Measurements from ENCODE around the gene ANKH. TPM values are rescaled to one million over a fixed set of nuclear protein-coding genes. Genes with fewer than 3 reads are reported as not detected.

The ANKH gene
- total RNA-seq, 3 donors from 2014 or later = 83.1 to 102 (median 101) TPM

DNA sequence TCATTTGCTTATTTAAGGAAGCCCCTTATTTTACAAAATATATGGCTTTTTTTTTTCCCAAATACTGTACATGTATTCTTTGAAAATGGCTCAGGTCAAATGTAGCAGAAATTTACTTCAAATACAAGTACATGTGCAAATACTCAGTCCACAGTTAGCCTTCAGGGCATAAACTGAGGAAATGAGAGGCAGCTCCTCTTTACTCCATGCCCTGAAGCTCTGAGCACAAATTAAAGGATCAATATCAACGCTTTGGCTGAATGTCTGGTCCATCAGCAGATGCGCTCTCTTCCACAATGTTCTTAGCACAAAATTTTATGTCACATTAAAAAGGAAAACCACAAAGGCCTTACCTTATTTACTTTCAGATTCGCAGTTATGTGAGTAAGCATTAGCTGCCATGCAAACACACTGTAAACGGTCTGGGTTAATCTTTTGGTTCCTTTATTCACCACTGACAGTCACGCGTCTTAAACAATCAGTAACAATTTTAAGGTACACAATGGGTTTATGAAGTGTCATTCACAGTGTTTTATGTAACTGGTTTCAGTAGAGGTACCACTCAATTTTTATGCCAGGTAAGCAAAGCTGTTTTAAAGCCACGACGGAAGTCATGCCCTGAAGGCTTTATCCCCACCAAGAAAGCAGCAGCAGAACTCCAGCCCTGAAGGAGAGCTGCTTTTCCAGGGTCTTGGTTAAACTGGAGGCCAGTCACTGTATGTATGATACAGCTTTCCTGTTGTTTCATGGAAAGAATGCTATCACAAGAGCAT lies 103.7 kb downstream of the ANKH start:
- peak overlapping the region; percentile 4 for H3K4me3 Mint-ChIP-seq
- H3K36me3 Mint-ChIP-seq (ENCODE audit: insufficient read depth) = peaks cover 33% of the 10 kb centered on the region
- peak in 1 of 2 donors; percentile 25 for ATAC-seq
- DNase-seq = no peak
- peaks cover 25% of the 10 kb centered on the region for H3K4me1 Mint-ChIP-seq (ENCODE audit: low read depth)
- no peaks in the 10 kb centered on the region for H3K27me3 Mint-ChIP-seq (ENCODE audit: low read depth)
- H3K9me3 Mint-ChIP-seq = no peaks in the 10 kb centered on the region

DNA sequence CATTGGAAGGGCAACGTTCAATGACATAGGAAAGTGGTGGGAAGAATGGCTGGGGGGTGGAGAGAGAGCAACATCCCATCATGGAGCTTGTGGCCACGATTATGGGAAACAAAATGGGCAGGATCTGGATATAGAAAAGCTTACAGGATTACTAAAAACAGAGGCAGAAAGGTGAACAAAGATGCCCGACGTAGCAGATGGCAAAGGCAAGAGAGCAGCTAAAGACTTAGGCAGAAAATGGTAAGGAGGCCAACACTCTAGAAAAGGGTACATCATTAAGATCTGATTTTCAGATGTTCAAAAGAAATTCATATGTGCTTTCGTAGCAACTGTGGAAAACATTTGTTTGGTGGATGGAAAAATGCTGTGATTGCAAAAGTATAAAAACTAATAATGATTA lies 104.5 kb downstream of the ANKH start:
- Mint-ChIP-seq H3K27me3 (ENCODE audit: low read depth) (no peaks in the 10 kb centered on the region), H3K4me3 (no peak overlapping the region), H3K36me3 (ENCODE audit: insufficient read depth) (peaks cover 33% of the 10 kb centered on the region), H3K4me1 (ENCODE audit: low read depth) (peaks cover 23% of the 10 kb centered on the region), H3K9me3 (no peaks in the 10 kb centered on the region)
- DNase-seq (no peak), ATAC-seq (no peak)

DNA sequence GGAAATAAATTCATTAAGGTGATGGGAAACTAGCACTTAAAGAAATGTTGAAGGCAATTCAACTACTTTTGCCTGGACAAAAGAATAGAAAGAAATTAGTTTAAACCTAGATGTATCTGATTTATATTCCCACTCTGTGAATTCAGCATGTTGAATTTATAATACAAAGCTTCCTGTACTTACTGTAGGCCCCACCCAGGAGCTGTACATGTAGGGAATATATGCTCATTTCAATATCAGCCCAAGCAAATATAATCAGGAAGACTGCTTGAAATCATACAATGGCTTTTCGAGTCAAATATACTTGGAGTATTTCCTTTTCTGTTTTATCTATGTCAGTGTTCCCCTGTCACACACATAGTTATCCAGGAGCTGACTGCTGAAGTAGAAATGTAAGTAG lies 105.0 kb downstream of the ANKH start:
- H3K4me3 Mint-ChIP-seq = no peak overlapping the region
- peaks cover 23% of the 10 kb centered on the region for H3K4me1 Mint-ChIP-seq (ENCODE audit: low read depth)
- H3K36me3 Mint-ChIP-seq (ENCODE audit: insufficient read depth) = peaks cover 33% of the 10 kb centered on the region
- no peaks in the 10 kb centered on the region for H3K27me3 Mint-ChIP-seq (ENCODE audit: low read depth)
- DNase-seq (no peak), ATAC-seq (no peak)
- no peaks in the 10 kb centered on the region for H3K9me3 Mint-ChIP-seq

DNA sequence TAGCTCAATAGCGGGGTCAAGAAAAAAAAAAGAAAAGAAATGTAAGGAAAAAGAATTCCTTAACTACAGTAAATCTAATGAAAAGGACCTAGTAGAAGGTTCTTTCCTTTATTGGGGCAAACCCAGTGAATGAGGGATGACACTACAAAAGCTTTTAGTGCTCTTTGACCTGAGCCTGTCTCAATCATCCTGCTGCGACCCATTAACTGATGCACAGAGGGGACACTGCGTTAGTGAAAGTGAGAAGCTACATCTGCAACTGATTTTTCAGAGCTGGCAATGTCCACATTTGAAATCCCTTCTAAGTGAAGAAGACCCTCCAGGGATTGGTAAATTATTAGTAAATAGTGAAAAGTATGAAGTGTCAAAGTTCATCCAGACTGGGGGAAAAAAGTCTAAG lies 106.0 kb downstream of the ANKH start:
- no peak for ATAC-seq

DNA sequence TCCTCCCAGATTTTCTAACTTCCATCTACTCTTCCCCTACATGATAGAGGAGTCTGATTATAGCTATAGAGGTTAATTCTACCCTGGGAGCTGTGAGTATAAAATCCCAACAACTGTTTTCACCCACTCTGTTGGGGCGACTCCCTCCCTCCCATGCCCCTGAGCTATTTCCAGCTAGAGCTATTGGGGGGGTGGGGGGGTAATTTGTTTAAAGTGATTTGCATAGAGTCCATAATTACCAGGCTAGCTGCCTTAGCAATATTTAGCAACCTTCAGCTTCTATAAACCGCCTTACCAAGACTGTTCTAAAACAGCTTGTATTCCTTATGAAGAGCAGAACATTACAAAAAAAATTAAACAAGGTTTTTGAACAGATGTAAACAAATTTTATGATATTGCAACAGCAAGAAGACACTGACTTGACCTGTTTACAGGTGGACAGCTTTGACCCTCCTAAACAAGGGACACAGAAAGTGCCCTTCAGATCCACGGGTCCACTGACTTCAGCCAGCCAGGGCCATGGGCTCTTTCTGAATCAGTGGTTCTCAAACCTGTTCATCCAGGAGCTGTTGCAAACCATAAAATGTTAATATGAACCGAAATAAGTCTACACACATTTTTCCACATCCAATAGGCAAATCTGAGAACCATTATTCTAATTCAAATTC lies 108.9 kb downstream of the ANKH start:
- H3K36me3 Mint-ChIP-seq (ENCODE audit: insufficient read depth) = peaks cover 29% of the 10 kb centered on the region
- H3K27me3 Mint-ChIP-seq (ENCODE audit: low read depth) = no peaks in the 10 kb centered on the region
- H3K4me3 Mint-ChIP-seq = no peak overlapping the region
- no peaks in the 10 kb centered on the region for H3K9me3 Mint-ChIP-seq
- DNase-seq (no peak), ATAC-seq (no peak)
- peaks cover 7% of the 10 kb centered on the region for H3K4me1 Mint-ChIP-seq (ENCODE audit: low read depth)

More for the DNA sequence above, 106.0 kb downstream of the ANKH start:
- Mint-ChIP-seq H3K4me1 (ENCODE audit: low read depth) (peaks cover 17% of the 10 kb centered on the region), H3K27me3 (ENCODE audit: low read depth) (no peaks in the 10 kb centered on the region), H3K36me3 (ENCODE audit: insufficient read depth) (peaks cover 33% of the 10 kb centered on the region), H3K9me3 (no peaks in the 10 kb centered on the region), H3K4me3 (no peak overlapping the region)
- DNase-seq = no peak

DNA sequence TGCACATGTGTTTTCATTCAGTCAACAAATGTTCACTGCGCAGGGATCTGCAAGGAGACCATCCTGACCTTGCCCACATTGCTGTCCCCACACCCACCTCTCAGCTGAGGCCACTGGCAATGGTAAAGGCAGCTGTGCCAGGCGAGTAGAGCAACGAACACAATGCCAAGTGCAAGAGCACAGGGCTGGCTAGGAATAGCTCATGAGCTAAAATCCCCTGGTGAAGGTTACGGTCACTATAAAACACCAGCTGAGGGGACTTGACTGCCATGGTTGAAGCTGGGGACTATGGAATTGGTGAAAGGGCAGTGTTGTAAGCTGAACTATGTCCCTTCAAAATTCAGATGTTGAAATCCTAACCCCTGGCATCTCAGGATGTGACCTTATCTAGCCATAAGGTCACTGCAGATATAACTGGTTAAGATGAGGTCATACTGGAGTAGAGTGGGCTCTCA lies 111.0 kb downstream of the ANKH start:
- no peaks in the 10 kb centered on the region for H3K27me3 Mint-ChIP-seq (ENCODE audit: low read depth)
- peaks cover 21% of the 10 kb centered on the region for H3K36me3 Mint-ChIP-seq (ENCODE audit: insufficient read depth)
- H3K4me3 Mint-ChIP-seq = no peak overlapping the region
- H3K9me3 Mint-ChIP-seq = no peaks in the 10 kb centered on the region
- no peak for DNase-seq
- H3K4me1 Mint-ChIP-seq (ENCODE audit: low read depth) = no peaks in the 10 kb centered on the region
- no peak for ATAC-seq

DNA sequence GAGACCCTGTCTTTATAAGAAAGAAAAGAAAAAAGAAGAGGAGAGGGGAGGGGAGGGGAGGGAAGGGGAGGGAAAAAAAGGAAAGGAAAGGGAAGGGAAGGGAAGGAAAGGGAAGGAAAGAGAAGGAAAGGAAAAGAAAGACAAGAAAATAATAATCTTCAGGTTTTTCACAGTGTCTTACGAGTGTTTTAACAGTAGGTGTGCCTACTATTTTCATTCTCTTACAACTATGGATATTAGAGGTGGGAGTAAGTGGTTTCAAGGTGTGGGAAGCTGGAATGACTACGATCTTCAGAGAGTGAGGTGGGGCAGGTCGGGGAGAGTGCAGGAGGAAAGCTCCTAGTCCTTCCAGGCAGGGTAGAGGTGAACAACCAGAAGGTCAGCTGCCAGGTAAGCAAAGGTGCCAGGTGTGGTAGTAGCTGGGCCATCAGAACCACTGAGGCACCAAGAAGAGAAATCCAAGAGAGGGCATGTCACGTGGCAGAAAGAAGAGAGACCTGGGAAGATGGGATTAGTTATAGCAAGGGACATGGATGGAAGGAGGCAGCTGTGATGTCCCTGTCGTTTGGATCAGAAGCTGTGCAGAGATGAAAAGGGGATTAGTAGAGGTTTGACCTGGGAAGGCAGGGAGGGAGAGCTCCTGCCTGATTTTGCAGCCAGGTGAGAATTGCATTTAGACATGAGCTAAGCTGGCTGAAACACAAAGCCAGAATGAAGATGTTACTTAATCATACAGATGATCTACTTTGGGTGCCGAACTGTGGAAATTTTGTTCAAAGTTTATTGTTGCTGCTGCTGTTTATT lies 111.6 kb downstream of the ANKH start:
- Mint-ChIP-seq H3K4me1 (ENCODE audit: low read depth) (no peaks in the 10 kb centered on the region), H3K9me3 (no peaks in the 10 kb centered on the region), H3K36me3 (ENCODE audit: insufficient read depth) (peaks cover 16% of the 10 kb centered on the region), H3K27me3 (ENCODE audit: low read depth) (no peaks in the 10 kb centered on the region), H3K4me3 (no peak overlapping the region)
- ATAC-seq = no peak
- no peak for DNase-seq

DNA sequence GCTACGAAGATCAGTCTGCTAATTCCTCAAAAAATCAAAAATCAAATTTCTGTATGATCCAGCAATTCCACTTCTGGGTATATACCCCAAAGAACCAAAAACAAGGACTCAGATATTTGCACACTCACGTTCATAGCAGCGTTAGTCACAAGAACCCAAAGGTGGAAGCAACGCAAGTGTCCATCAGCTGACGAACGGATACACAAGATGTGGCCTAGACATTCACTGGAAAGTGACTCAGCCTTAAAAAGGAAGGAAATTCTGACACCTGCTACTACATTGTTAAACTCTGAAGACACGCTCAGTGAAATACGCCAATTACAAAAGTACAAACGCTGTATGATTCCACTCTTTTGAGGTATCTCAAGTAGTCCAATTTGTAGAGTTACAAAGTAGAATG lies 113.7 kb downstream of the ANKH start:
- Mint-ChIP-seq H3K9me3 (no peaks in the 10 kb centered on the region), H3K36me3 (ENCODE audit: insufficient read depth) (peaks cover 26% of the 10 kb centered on the region), H3K4me1 (ENCODE audit: low read depth) (no peaks in the 10 kb centered on the region)

DNA sequence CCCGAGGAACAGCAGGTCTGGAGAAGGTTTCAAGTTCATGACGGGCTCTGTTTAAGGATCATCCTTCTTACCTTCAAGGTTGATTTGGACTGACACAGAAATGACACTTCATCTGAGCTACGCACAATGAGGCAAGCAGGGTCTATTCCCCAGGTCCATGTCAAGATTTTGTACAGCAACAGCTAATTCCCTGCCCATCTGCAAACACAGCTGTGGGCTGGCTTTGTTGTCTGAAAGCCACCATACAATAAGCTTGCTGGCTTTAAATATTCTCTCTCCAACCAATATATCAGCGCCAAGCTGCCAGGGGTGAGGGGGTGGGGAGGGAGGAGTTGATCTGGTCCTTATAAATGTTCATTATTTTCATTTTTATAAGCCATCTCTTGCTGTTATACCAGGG lies 115.1 kb downstream of the ANKH start:
- Mint-ChIP-seq H3K9me3 (no peaks in the 10 kb centered on the region), H3K4me3 (no peak overlapping the region), H3K36me3 (ENCODE audit: insufficient read depth) (peaks cover 32% of the 10 kb centered on the region), H3K4me1 (ENCODE audit: low read depth) (no peaks in the 10 kb centered on the region), H3K27me3 (ENCODE audit: low read depth) (no peaks in the 10 kb centered on the region)
- no peak for ATAC-seq
- no peak for DNase-seq

More for the DNA sequence above, 113.7 kb downstream of the ANKH start:
- no peak for ATAC-seq
- H3K27me3 Mint-ChIP-seq (ENCODE audit: low read depth) = no peaks in the 10 kb centered on the region
- H3K4me3 Mint-ChIP-seq = no peak overlapping the region
- DNase-seq = no peak

DNA sequence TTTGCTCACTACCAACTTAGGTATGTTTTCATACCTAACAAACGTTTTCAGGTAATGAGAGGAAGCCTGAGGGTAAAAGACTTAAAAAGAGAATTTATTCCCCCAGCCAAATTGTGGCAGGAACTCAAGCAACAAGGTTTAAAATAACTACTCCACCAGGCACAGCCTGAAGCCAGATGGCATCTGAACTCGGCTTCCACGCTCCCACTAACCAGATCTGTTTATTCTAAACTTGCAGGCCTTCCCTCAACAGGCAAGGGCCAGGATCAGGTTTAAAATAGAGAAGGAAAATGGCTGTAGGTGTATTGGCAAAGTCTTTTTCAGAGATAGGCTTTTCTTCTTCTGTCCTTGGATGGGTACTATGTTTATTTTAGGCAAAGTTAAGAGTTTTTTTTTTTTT lies 117.6 kb downstream of the ANKH start:
- no peak for ATAC-seq
- no peaks in the 10 kb centered on the region for H3K9me3 Mint-ChIP-seq
- peaks cover 45% of the 10 kb centered on the region for H3K36me3 Mint-ChIP-seq (ENCODE audit: insufficient read depth)
- no peak for DNase-seq
- no peak overlapping the region for H3K4me3 Mint-ChIP-seq
- no peaks in the 10 kb centered on the region for H3K4me1 Mint-ChIP-seq (ENCODE audit: low read depth)
- no peaks in the 10 kb centered on the region for H3K27me3 Mint-ChIP-seq (ENCODE audit: low read depth)

DNA sequence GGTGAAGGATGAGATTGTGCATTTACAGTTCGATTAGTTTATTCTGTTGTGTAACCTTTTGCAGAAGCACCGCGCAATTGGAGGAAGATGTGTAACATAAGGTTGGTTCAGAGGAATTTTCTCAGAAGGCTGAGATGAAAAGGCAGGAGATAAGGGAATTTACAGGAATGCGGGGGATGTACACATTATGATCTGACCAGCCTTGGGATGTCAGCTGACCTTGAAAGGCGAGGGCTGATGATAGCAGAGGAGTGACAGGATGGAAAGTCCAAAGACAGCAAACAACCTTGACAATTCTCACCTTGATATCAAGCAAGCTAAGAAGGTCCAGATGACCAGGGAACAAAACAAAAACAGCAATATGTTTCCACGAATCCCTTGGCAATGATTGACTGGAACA lies 118.3 kb downstream of the ANKH start:
- Mint-ChIP-seq H3K36me3 (ENCODE audit: insufficient read depth) (peaks cover 44% of the 10 kb centered on the region), H3K4me1 (ENCODE audit: low read depth) (no peaks in the 10 kb centered on the region), H3K9me3 (no peaks in the 10 kb centered on the region), H3K27me3 (ENCODE audit: low read depth) (no peaks in the 10 kb centered on the region), H3K4me3 (no peak overlapping the region)
- DNase-seq (no peak), ATAC-seq (no peak)

DNA sequence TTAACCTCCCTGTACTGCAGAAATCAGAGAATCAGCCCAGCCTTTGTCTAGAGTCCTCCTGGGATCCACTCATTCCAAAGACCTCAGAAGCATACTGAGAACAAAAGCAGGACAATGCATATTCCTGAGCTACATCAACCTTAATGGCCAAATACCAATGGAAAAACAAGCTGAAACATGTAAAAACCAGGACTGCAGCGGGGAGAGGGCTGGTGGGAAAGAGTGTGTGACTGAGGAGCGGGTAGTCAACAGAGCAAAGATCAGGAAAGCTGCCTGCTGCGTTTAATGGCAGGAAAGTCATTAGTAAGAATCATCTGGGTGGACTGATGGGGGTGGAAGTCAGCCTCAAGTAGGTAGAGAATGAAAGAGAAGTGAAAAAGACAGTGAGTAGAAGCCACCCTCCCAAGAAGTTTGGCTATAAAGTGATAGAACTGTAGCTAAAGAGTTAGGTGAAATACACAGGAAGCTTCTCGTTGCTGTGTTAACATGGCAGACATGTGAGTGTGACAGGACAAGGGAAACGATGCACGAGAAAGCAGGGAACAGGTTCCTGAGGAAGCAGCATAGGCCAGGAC lies 119.0 kb downstream of the ANKH start:
- H3K36me3 Mint-ChIP-seq (ENCODE audit: insufficient read depth) = peaks cover 47% of the 10 kb centered on the region
- ATAC-seq = no peak

DNA sequence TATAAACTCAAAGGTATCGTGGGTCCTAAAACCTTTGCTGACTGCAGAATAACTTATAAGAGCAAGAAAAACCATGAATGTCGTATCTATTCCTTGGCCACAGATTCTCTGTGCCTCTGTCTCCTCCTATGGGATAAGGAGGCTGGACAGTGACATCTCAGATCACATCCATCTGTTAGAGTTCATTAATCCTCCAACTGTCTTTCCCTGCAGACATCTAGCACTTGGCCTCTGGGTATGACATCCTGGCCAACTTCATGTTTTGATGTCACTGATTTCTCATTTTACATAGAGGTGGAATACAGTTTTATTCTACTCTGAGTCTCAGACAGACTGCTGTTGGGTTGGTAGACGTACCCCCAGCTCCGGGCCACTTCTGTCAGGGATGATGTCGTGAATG lies 120.9 kb downstream of the ANKH start:
- Mint-ChIP-seq H3K4me3 (no peak overlapping the region), H3K36me3 (ENCODE audit: insufficient read depth) (peaks cover 51% of the 10 kb centered on the region), H3K27me3 (ENCODE audit: low read depth) (no peaks in the 10 kb centered on the region), H3K9me3 (no peaks in the 10 kb centered on the region), H3K4me1 (ENCODE audit: low read depth) (peaks cover 4% of the 10 kb centered on the region)
- ATAC-seq (no peak), DNase-seq (no peak)

More for the DNA sequence above, 119.0 kb downstream of the ANKH start:
- Mint-ChIP-seq H3K9me3 (no peaks in the 10 kb centered on the region), H3K4me3 (no peak overlapping the region), H3K27me3 (ENCODE audit: low read depth) (no peaks in the 10 kb centered on the region), H3K4me1 (ENCODE audit: low read depth) (no peaks in the 10 kb centered on the region)
- DNase-seq = no peak

DNA sequence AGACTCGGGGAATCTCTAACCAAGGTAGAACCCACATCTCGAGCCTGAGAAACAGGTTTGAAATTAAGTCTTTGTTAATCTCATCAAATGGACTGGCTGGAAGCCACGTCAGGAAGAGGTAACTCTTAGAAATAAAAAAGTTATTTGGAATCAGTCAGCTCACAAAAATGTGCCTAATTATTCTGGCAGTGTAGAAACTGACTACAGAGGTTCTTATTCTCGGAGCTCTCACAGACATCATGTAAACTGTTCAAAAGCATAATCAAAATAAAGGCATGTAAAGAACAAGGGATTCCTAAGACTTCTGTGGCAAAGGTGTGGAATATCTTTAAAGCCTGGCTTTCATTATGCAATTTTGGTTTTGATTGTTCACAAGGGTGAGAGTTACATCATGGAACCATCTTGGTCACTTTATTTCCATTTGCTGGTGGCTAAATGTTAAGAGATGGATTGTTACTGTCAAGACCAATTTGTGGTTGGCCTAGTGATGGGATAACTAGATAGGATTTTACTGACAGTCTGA lies 121.9 kb downstream of the ANKH start:
- Mint-ChIP-seq H3K27me3 (ENCODE audit: low read depth) (no peaks in the 10 kb centered on the region), H3K4me3 (no peak overlapping the region), H3K4me1 (ENCODE audit: low read depth) (peaks cover 6% of the 10 kb centered on the region), H3K36me3 (ENCODE audit: insufficient read depth) (peaks cover 52% of the 10 kb centered on the region), H3K9me3 (no peaks in the 10 kb centered on the region)
- ATAC-seq (no peak), DNase-seq (no peak)

Measured in activated T-cell treated with anti-CD3 and anti-CD28 coated beads, Interleukin-2, amount 50 U/mL, for 4 hours (primary cell).